HG03280 (cell line): Measurements from ENCODE around the gene SLAIN2.

ENCODE experiments used
- ATAC-seq: cut with Tn5 transposase; IDR thresholded peaks from one replicate; pipeline ENCODE4 v1.9.1; 2021; ENCODE audit warnings: mild to moderate bottlenecking, moderate library complexity; ENCODE audit not compliant: unreplicated experiment

SLAIN2 gene

DNA sequence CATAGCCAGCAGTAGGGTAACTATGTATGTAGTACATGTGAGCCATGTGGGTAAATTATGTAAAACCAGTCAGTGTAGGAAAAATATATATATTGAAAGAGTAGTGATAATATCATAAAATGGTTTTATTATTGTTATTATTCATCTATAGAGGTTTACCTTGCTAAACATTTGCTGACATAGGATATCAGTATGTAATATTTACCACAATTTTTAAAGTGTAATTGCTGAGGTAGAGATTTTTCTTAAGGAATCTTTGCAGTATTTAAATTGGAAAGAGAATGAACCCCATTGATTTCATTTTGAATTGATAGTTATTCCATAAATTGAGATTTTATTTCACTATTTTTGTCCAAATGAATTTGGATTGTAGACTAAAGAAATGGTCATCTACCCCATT lies 27.1 kb downstream of the SLAIN2 start:
- ATAC-seq, result no peak

DNA sequence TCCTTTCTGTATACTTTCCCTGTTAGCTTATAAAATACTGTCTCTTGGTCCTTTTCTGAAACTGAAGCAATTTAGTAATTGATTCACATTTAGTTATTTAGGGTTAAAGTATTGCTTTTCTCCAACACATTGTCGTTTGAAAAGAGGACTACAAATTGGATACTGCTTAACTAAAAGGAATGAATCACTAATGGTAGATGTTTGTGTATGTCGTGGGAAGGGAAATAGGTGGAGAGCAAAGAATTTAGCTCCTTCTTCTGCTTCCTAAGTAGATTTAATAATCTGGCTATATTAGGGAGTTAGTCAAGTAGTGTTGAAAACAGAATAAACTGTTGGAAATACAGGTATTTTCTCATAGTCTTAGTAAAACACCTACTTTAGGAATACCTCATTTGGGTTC lies 27.9 kb downstream of the SLAIN2 start:
- ATAC-seq, result no peak

DNA sequence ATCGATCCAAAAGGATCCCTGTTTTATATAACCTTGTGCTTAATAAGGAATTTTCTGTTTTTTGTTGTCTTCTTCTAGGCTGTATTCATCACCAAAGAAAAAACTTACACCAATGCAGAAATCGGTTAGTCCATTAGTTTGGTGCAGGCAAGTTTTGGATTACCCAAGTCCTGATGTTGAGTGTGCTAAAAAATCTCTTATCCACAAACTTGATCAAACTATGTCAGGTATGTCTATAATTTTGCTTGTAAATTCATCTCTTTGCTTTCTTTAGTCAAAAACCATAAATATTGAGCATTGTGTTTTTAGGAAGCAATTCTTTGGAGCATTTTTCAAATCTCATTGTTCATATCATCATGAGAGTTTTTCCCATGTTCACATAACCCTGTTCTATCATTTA lies 28.4 kb downstream of the SLAIN2 start:
- ATAC-seq, result no peak

DNA sequence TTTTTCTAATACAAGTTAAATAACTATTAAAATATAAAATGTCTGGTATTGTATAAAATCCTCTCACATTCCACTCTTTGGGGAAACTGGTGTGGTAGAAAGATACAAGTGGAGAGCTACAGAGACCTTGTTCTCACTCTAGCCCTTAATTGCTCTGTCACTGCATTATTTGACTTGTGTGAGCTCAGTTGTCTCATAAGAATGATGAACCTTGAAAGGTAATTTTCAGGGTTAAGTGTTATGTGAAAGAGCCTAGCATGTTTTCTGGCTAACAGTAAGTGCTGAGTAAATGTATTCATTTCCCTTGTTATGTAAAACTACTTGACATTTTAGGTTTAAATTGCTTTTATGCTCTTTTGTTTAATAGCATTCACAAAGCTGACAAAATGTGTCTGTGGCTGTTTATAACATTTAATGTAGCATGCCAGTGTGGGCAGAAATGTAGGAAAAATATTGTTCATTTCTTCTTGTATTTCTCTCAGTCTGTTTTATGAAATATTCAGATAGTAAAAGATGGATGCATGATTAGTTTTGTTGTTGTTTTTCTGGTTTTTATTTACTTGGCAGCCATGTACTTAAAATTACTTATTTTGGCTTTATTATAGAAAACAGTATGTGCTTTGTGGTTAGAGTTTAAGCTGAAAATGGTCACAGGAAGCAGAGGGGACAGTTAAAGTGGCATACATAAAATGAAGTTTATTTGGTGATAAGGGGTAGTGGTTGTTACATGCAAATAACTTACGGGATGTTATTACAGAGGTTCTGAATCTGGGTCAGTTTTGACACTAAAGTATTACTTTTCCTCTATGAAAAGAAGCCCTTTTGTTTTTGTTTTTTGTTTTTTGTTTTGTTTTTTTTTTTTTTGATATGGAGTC lies 29.2 kb downstream of the SLAIN2 start:
- peak; percentile 46 for ATAC-seq

GRCh38 chr4:48372272-48372671 lies 30.9 kb downstream of the SLAIN2 start:
- no peak for ATAC-seq

DNA sequence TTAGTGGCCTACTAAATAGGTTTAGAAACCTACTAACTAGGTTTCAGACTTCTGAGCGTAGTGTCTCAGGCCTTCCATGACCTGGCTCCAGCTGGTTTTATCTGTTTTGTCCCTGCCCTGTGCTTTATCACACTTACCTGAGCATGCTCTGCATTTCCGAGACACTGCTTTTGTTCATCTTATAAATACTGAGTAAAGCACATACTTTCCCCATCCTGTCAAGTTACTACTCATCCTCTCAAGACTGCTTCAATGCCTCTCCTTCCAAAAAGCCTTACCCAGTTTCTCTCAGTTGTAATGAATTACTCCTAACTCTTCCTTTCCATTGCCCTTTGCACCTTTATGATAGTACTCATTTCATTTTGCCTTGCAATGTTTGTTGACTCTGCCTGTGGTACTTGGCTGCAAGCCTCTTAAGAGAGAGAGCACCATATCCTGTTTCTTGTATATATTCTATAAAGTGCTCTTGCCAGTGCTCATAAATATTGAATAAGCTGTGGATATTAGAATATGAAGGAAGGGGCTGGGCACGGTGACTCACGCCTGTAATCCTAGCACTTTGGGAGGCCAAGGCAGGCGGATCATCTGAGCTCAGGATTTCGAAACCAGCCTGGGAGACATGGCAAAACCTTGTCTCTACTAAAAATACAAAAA lies 34.4 kb downstream of the SLAIN2 start:
- no peak for ATAC-seq

GRCh38 chr4:48379587-48380180 lies 38.4 kb downstream of the SLAIN2 start:
- ATAC-seq, result no peak

DNA sequence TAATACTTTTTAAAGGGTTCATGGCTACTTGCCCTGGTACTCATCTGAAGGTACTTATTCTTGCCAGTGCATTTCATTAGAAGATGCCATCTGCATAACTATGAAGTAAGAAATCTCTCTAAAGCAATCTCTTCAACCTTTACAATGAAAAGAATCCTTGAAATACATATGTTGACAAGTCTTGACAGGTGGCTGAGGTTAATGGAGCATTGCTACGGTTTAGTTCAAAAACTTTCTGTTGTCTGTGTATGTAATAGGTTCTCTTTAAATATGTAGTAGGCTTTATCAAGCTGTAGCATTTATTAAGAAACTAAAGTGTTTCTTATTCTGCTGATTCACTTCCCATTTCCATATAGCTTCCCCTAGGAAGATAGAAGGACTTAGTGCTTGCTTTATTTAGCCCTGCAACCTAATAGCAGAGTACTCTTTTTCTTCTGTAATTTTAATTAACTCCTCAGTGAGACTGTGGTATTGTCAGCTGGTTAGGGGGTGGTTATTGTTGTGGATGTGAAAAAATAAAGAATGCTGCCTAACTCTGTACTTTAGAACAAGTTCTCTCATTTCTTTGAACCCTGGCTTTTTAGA lies 39.3 kb downstream of the SLAIN2 start:
- no peak for ATAC-seq

DNA sequence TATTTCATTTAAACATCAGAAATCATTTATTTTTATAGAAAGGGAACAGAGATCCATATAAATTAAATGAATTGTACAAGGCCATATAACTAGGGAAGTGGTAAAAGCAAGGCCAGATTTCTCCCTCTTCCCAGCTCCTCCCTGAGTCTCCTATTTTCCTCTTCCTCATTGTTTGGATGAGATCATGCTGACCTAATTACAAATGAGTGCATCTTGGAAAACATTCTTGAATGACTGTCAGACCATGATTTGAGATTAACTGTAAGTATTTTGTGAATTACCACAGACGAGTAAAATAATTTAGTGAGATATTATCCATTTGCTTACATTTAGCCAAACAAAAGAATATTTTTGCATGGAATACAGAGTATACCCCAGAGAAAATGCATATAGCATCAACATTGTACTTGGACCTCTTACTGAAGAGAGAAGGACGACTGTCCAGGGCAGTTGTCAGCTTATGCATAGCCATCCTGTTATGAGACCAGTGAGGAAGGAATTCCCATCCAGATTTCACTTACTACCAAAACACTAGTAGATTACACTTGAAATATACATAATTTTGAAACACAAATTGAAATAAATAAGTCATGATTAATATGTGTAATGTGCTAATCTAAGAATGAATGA lies 47.3 kb downstream of the SLAIN2 start:
- no peak for ATAC-seq

DNA sequence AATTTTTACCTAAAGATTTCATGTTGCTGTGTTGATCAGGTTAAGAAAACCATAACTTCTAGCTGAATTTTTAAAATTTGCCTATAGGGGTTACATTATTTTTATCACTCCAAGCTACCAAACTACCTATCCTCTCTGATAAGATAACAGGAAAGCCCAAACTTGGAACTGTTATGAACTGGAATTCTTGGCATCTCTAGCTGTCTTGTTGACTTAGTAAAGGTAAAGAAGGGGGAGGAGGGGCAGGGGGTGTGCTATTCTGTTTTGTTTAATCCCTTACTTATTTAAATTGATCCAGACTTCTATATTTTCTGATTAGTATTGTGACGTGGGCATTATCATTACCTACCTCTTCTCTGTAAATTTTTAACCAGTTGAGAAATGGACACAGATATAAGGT lies 54.7 kb downstream of the SLAIN2 start:
- no peak for ATAC-seq

DNA sequence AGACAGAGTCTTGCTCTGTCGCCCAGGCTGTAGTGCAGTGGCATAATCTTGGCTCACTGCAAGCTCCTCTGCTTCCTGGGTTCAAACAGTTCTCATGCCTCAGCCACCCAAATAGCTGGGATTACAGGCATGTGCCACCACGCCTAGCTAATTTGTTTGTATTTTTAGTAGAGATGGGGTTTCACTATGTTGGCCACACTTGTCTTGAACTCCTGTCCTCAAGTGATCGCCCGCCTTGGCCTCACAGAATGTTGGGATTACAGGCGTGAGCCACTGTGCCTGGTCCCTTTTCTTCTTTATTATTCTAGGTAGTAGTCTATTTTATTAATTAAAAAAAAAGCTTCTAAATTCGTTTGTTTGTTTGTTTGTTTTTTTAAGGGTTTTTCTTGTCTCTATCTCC lies 59.1 kb downstream of the SLAIN2 start:
- ATAC-seq, result no peak

DNA sequence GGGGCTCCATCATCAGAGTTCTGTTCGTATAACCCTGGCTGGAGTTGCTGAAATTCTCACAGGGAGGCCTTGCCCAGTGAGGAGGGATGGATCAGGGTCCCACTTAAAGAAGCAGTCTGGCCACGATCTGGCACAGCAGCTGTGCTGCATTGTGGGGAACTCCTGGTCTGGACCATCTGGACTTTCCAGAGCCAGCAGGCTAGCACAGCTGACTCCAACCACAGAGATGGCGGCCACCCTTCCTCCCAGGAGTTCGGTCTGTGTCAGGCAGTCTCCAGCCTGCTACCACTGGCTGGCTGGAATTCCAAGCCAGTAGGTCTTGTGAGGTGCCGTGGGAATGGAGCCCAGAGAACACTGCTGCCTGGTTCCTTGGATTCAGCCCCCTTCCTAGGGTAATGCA lies 62.0 kb downstream of the SLAIN2 start:
- no peak for ATAC-seq

- ATAC-seq, result no peak
Measured at GRCh38 chr4:48403779-48404178, 62.5 kb downstream of the SLAIN2 start.

GRCh38 chr4:48405924-48406323 lies 64.6 kb downstream of the SLAIN2 start:
- ATAC-seq, result no peak

DNA sequence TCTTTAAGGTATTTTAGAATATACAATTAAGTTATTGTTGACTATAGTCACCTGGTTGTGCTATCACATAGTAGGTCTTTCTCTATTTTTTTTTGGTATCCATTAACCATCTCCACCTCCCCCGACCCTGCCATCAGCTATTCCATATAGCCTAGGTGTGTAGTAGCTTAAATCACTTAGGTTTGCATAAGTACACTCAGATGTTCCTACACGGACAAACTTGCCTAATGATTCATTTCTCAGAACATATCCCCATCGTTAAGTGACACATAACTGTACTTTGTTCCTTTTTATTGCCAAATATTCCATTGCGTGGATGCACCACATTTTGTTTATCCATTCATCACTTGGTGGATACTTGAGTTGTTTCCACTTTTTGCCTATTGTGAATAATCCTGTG lies 67.9 kb downstream of the SLAIN2 start:
- no peak for ATAC-seq

DNA sequence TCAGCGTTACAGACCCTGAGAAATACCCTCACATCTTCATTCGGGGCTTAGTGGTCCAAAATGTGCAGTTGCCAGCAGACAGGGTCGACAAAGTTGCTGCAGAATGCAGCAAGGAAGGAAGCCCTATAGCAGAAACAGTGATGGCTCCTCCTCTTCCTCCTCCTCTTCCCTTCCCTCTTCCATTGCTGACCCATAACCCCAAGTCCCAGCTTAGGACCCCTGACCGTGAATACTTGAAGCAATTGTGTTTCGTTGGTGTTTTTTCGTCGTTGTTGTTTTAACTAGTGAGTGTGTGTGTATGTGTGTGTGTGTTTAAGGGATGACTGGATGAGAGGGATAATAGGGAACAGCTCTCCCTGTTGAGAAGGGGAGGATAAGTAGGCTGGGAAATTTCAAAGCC lies 69.5 kb downstream of the SLAIN2 start:
- ATAC-seq, result no peak

DNA sequence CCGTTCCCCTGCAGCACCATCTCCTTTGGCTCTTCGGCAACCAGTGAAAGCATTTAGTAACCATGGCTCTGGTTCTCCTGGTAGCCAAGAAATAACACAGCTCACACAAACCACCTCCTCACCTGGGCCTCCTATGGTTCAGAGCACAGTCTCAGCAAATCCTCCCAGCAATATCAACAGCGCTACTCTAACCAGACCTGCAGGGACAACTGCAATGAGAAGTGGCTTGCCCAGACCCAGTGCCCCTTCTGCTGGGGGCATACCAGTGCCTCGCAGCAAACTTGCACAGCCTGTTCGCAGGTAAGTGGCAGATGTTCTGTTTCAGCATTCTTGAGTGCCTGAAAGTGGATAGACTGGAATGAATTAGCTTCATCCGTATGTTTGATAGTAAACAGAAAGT lies 78.8 kb downstream of the SLAIN2 start:
- ATAC-seq, result no peak

GRCh38 chr4:48421101-48421500 lies 79.8 kb downstream of the SLAIN2 start:
- no peak for ATAC-seq

DNA sequence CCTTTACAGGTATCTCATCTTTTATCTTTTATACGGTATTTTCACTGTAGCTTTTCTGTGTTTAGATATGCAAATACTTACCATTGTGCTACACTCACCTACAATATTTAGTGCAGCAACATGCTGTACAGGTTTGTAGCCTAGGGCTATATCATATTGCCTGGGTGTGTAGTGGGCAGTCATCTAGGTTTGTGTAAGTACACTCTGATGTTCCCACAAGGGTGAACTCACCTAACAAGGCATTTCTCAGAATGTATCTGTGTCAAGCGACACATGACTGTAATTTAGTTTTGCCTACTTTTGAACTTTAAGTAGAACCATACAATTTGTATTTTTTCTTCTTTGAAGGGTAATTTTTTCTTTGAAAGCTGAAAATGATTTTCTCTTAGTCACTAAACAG lies 87.6 kb downstream of the SLAIN2 start:
- ATAC-seq, result no peak

DNA sequence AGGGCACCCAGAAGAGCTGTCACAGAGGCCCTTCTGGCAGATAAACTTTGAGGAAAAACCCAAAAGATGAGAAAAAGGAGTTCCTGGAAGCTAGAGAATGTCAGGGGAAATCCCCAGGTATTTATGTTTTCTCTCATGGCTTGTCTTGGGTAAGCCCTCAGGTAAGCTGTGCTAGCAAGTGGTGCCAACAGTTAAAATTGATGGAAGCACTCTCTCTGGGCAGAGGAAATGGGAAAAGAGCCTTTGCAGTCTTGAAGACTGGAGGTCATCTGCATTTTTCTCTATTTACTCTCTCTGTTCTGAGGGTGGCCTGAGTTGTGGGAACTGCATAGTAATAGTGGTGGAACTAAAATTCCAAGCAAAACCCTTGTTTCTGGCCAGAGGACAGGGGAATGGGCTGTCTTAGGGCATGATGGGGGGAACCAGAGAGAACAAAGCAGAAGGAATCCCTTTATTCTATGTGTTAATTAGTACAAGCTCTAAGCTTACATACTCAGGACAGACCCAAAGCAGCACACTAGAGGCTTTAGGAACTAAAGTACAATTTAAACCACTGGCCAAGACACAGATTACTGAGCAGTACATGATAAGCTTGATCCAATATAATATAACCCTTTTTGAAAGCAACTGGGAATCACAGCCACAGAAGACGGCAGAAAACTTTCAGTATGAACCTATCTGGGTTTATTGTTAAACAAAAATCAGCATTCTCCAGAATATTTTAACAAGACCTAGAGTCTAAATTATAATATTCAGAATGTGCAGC lies 88.6 kb downstream of the SLAIN2 start:
- no peak for ATAC-seq

- ATAC-seq, result no peak
Measured at GRCh38 chr4:48431401-48431800, 90.1 kb downstream of the SLAIN2 start.
